ENCODE results near the gene RNF11. TPM values are rescaled to one million over a fixed set of nuclear protein-coding genes. Genes with fewer than 3 reads are reported as not detected.
"Not testable (repeated sequence)": the region's sequence is repeated elsewhere in the genome, so short reads cannot be mapped to it uniquely, and the experiment has no call there.

Gene RNF11
- total RNA-seq, 1 experiment from 2014 or later: 55.8 TPM

DNA sequence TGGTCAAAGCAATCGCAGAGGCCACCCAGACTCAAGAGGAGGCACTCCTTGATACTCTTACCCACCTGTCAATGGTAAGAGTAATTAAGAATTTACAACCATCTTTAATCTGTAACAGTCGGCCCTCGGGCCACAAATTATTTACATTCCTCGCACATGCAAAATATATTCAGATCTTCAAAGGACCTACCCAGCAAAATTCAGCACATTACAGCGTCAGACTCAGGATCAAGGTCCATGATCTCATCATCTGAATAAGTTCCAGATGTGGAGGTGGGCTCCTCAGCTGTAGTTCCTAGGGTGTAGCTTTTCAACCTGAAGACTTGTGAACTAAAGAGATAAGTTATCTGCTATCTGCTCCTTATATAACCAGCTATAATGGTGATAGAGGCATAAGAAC is 17.1 kb upstream of the RNF11 start:
- Histone ChIP-seq H3K4ac (ENCODE audit: low read depth, low read length) (no peak overlapping the region), H2BK12ac (ENCODE audit: insufficient read length, low read depth, low read length) (no peak overlapping the region), H2BK20ac (ENCODE audit: low read depth, low read length, poor library complexity, severe bottlenecking) (no peak overlapping the region), H3K18ac (ENCODE audit: insufficient read length, low read depth, low read length) (no peak overlapping the region), H4K8ac (replicated peaks; ENCODE audit: insufficient read length, low read depth, low read length) (no peak overlapping the region), H3K9me3 (ENCODE audit: control insufficient read depth, low read depth, low read length) (no peaks in the 10 kb centered on the region), H2AK5ac (ENCODE audit: insufficient read length, low read length) (no peak overlapping the region), H3K14ac (ENCODE audit: insufficient read depth, low read length) (no peak overlapping the region), H2BK120ac (ENCODE audit: low read depth, low read length, poor library complexity, severe bottlenecking) (no peak overlapping the region), H4K91ac (ENCODE audit: insufficient read length, low read depth, low read length) (no peak overlapping the region), H3K79me1 (ENCODE audit: insufficient read depth, low read depth, low read length, poor library complexity, severe bottlenecking) (no peaks in the 10 kb centered on the region), H3K56ac (ENCODE audit: insufficient read length, low read depth, low read length) (no peak overlapping the region), H3K9ac (ENCODE audit: extremely low read depth, insufficient read length, low read length) (no peak overlapping the region), H2BK5ac (ENCODE audit: insufficient read length, low read length) (no peak overlapping the region), H3K23me2 (ENCODE audit: insufficient read length, low read depth, low read length, poor library complexity, severe bottlenecking) (no peaks in the 10 kb centered on the region), H3T11ph (ENCODE audit: low read length) (no peak overlapping the region), H3K27ac (ENCODE audit: insufficient read length, low read depth, low read length) (no peak overlapping the region), H4K20me1 (ENCODE audit: control insufficient read depth, insufficient read depth, insufficient read length) (no peaks in the 10 kb centered on the region), H3K4me2 (ENCODE audit: insufficient read depth, insufficient read length, low read length) (no peak overlapping the region), H2BK15ac (ENCODE audit: low read depth, low read length) (no peak overlapping the region), H4K5ac (ENCODE audit: insufficient read length, low read depth, low read length) (no peak overlapping the region), H3K27me3 (ENCODE audit: insufficient read depth, low read length) (no peaks in the 10 kb centered on the region), H3K23ac (ENCODE audit: insufficient read length, low read depth, low read length) (no peak overlapping the region), H3K79me2 (ENCODE audit: insufficient read depth, low read length) (no peaks in the 10 kb centered on the region), H3K4me1 (ENCODE audit: insufficient read depth, low read length) (no peaks in the 10 kb centered on the region), H2AFZ (ENCODE audit: low read length) (no peak overlapping the region)
- DNase-seq: no peak
- Mint-ChIP-seq H3K27me3 (ENCODE audit: low read depth) (no peaks in the 10 kb centered on the region), H3K4me1 (peaks cover 6 to 10% of the 10 kb centered on the region in 2 experiments; a peak in 3 of 4 replicates), H3K9me3 (no peaks in the 10 kb centered on the region; a peak in 1 of 5 replicates), H3K4me3 (no peak overlapping the region), H3K27ac (no peak overlapping the region), H3K36me3 (ENCODE audit: insufficient read depth in 1 of 3, low read depth in 3 of 3) (no peaks in the 10 kb centered on the region)
- WGBS (ENCODE audit: extremely low coverage, insufficient read length, low lambda C conversion rate): no CpG with 5 or more reads among the region's 5 CpGs
- TF ChIP-seq, protein P1, sequence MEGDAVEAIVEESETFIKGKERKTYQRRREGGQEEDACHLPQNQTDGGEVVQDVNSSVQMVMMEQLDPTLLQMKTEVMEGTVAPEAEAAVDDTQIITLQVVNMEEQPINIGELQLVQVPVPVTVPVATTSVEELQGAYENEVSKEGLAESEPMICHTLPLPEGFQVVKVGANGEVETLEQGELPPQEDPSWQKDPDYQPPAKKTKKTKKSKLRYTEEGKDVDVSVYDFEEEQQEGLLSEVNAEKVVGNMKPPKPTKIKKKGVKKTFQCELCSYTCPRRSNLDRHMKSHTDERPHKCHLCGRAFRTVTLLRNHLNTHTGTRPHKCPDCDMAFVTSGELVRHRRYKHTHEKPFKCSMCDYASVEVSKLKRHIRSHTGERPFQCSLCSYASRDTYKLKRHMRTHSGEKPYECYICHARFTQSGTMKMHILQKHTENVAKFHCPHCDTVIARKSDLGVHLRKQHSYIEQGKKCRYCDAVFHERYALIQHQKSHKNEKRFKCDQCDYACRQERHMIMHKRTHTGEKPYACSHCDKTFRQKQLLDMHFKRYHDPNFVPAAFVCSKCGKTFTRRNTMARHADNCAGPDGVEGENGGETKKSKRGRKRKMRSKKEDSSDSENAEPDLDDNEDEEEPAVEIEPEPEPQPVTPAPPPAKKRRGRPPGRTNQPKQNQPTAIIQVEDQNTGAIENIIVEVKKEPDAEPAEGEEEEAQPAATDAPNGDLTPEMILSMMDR (conservative IDR thresholded peaks at IDR 0.05): no peak

DNA sequence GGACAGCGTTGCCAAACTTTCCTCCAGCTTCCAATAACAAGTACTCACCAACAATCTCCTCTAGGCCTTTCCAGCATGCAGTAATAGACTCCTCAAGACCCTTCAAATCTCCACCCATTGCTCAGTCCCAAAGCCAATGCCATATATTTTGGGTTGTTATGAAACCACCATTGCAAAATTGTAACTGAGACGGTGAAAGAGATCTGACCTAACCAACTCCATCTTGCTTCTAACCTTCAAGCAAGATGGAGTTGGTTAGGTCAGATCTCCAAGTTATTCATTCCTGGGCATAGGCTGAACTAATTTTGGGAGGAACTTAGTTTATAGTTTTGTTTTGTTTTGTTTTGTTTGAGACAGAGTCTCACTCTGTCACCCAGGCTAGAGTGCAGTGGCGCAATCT is 14.5 kb upstream of the RNF11 start:
- H3K27me3 Mint-ChIP-seq (ENCODE audit: low read depth); H3K4me2 ChIP-seq (ENCODE audit: insufficient read depth, insufficient read length, low read length); H3K4me1 ChIP-seq (ENCODE audit: insufficient read depth, low read length); H3K4ac ChIP-seq (ENCODE audit: low read depth, low read length); H4K5ac ChIP-seq (ENCODE audit: insufficient read length, low read depth, low read length); H3K23ac ChIP-seq (ENCODE audit: insufficient read length, low read depth, low read length); H4K20me1 ChIP-seq (ENCODE audit: control insufficient read depth, insufficient read depth, insufficient read length); H2BK20ac ChIP-seq (ENCODE audit: low read depth, low read length, poor library complexity, severe bottlenecking); H3K27me3 ChIP-seq (ENCODE audit: insufficient read depth, low read length); H3K27ac Mint-ChIP-seq; H4K8ac ChIP-seq (replicated peaks; ENCODE audit: insufficient read length, low read depth, low read length); DNase-seq; H3K79me2 ChIP-seq (ENCODE audit: insufficient read depth, low read length); H2AFZ ChIP-seq (ENCODE audit: low read length); H3K4me3 Mint-ChIP-seq; H2BK5ac ChIP-seq (ENCODE audit: insufficient read length, low read length); H3K56ac ChIP-seq (ENCODE audit: insufficient read length, low read depth, low read length); H2AK5ac ChIP-seq (ENCODE audit: insufficient read length, low read length); H3K79me1 ChIP-seq (ENCODE audit: insufficient read depth, low read depth, low read length, poor library complexity, severe bottlenecking); H2BK120ac ChIP-seq (ENCODE audit: low read depth, low read length, poor library complexity, severe bottlenecking); H3K36me3 Mint-ChIP-seq (ENCODE audit: insufficient read depth in 1 of 3, low read depth in 3 of 3); H3K9me3 Mint-ChIP-seq; H2BK12ac ChIP-seq (ENCODE audit: insufficient read length, low read depth, low read length); H3K23me2 ChIP-seq (ENCODE audit: insufficient read length, low read depth, low read length, poor library complexity, severe bottlenecking); H3K9ac ChIP-seq (ENCODE audit: extremely low read depth, insufficient read length, low read length); H2BK15ac ChIP-seq (ENCODE audit: low read depth, low read length); H3K14ac ChIP-seq (ENCODE audit: insufficient read depth, low read length); H3K18ac ChIP-seq (ENCODE audit: insufficient read length, low read depth, low read length); H3K9me3 ChIP-seq (ENCODE audit: control insufficient read depth, low read depth, low read length); H4K91ac ChIP-seq (ENCODE audit: insufficient read length, low read depth, low read length); H3K27ac ChIP-seq (ENCODE audit: insufficient read length, low read depth, low read length); H3T11ph ChIP-seq (ENCODE audit: low read length): not testable (repeated sequence)
- WGBS (ENCODE audit: extremely low coverage, insufficient read length, low lambda C conversion rate): no CpG with 5 or more reads among the region's 3 CpGs
- peaks cover 6 to 10% of the 10 kb centered on the region in 2 experiments; a peak in 3 of 4 replicates for H3K4me1 Mint-ChIP-seq

All from H9 (cell line).